ENCODE data around the gene NOP58.

GRCh38 chr2:202267495-202267894 lies 1.9 kb downstream of the NOP58 start:
- TF ChIP-seq CTCF (IDR thresholded peaks at IDR 0.05 in 8 of 11, conservative IDR thresholded peaks at IDR 0.05 in 3 of 11) (no peak), POLR2A (IDR thresholded peaks at IDR 0.05) (no peak), POLR2AphosphoS5 (IDR thresholded peaks at IDR 0.05) (no peak)

Measured in spleen (tissue), 7 donors.